HL-60 (cell line): ENCODE measurements around the gene TREH.

Source experiments
- POLR2AphosphoS5 ChIP-seq: IDR thresholded peaks from 2 replicates; pipeline ENCODE4 v1.6.1; 2012; ENCODE audit warnings: low read depth
- SPI1 ChIP-seq: IDR thresholded peaks from 2 replicates; pipeline ENCODE4 v1.6.1; 2012; ENCODE audit warnings: low read depth, mild to moderate bottlenecking, borderline replicate concordance
- TF ChIP-seq, protein P1 (sequence below): IDR thresholded peaks from one replicate; pipeline ENCODE4 v1.5.1; 2011; ENCODE audit warnings: low read length, control low read depth, inconsistent platforms; ENCODE audit not compliant: insufficient read depth

GRCh38 chr11:118682372-118682771 lies 2.9 kb upstream of the TREH start:
- TF ChIP-seq, protein P1, sequence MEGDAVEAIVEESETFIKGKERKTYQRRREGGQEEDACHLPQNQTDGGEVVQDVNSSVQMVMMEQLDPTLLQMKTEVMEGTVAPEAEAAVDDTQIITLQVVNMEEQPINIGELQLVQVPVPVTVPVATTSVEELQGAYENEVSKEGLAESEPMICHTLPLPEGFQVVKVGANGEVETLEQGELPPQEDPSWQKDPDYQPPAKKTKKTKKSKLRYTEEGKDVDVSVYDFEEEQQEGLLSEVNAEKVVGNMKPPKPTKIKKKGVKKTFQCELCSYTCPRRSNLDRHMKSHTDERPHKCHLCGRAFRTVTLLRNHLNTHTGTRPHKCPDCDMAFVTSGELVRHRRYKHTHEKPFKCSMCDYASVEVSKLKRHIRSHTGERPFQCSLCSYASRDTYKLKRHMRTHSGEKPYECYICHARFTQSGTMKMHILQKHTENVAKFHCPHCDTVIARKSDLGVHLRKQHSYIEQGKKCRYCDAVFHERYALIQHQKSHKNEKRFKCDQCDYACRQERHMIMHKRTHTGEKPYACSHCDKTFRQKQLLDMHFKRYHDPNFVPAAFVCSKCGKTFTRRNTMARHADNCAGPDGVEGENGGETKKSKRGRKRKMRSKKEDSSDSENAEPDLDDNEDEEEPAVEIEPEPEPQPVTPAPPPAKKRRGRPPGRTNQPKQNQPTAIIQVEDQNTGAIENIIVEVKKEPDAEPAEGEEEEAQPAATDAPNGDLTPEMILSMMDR, result no peak
- no peak for TF ChIP-seq SPI1
- TF ChIP-seq POLR2AphosphoS5, result no peak
